GM23338 (cell line): ENCODE data around the gene DTNBP1. TPM values are rescaled to one million over a fixed set of nuclear protein-coding genes. Genes with fewer than 3 reads are reported as not detected.

Experiments
- ATAC-seq: fragments of 200-7000 bp; cut with Tn5 transposase; 3 replicates; pipeline ENCODE4 v1.9.1; 2020
- DNase-seq: peaks from one replicate; pipeline ENCODE4 v3.0.0-alpha.2; 2015; ENCODE audit warnings: low spot score
- H2AFZ ChIP-seq: fragments of 200-600 bp; sonication (generic); 2 replicates; pipeline ENCODE4 v1.8.0; 2016; ENCODE audit warnings: antibody characterized with exemption, mild to moderate bottlenecking, moderate library complexity
- H3F3A ChIP-seq: fragments of 200-600 bp; sonication (generic); replicated peaks from 2 replicates; pipeline ENCODE4 v1.8.0; 2017; ENCODE audit warnings: antibody characterized with exemption, mixed run types, low read depth
- H3K27ac ChIP-seq: fragments of 200-600 bp; sonication (generic); 2 replicates; pipeline ENCODE4 v1.6.1; 2016; ENCODE audit warnings: low read depth
- H3K27me3 ChIP-seq: fragments of 200-600 bp; sonication (generic); 2 replicates; pipeline ENCODE4 v1.8.0; 2016; ENCODE audit warnings: mild to moderate bottlenecking, mixed run types, moderate library complexity; ENCODE audit not compliant: insufficient read depth
- H3K36me3 ChIP-seq: fragments of 200-600 bp; sonication (generic); 2 replicates; pipeline ENCODE4 v1.8.0; 2016; ENCODE audit warnings: mild to moderate bottlenecking; ENCODE audit not compliant: insufficient read depth
- H3K4me1 ChIP-seq: fragments of 200-600 bp; sonication (generic); 2 replicates; pipeline ENCODE4 v1.8.0; 2016; ENCODE audit warnings: mild to moderate bottlenecking, moderate library complexity; ENCODE audit not compliant: insufficient read depth
- H3K4me2 ChIP-seq: fragments of 200-600 bp; sonication (generic); 2 replicates; pipeline ENCODE4 v1.7.1; 2017; ENCODE audit warnings: mixed run types
- H3K4me3 ChIP-seq: fragments of 200-600 bp; sonication (generic); 2 replicates; pipeline ENCODE4 v1.6.1; 2016; ENCODE audit warnings: mixed run types
- H3K79me2 ChIP-seq: fragments of 200-600 bp; sonication (generic); replicated peaks from 2 replicates; pipeline ENCODE4 v1.8.0; 2017; ENCODE audit warnings: mild to moderate bottlenecking; ENCODE audit not compliant: insufficient read depth
- H3K9me2 ChIP-seq: fragments of 200-600 bp; sonication (generic); 2 replicates; pipeline ENCODE4 v1.8.0; 2017; ENCODE audit not compliant: insufficient read depth
- H4K20me1 ChIP-seq: fragments of 200-600 bp; sonication (generic); replicated peaks from 2 replicates; pipeline ENCODE4 v1.8.0; 2017; ENCODE audit warnings: mild to moderate bottlenecking; ENCODE audit not compliant: insufficient read depth
- H3K27ac Mint-ChIP-seq: 2 replicates; pipeline ENCODE4 v1.8.0; 2020; ENCODE audit warnings: inconsistent platforms, mild to moderate bottlenecking, moderate library complexity, mixed read lengths
- H3K27me3 Mint-ChIP-seq: 3 replicates; pipeline ENCODE4 v1.8.0; 2022; ENCODE audit warnings: low read depth, mild to moderate bottlenecking, moderate library complexity, mixed read lengths, inconsistent platforms; ENCODE audit not compliant: insufficient read depth, poor library complexity
- H3K36me3 Mint-ChIP-seq: 3 replicates; pipeline ENCODE4 v1.8.0; 2021; ENCODE audit warnings: low read depth, mild to moderate bottlenecking, inconsistent platforms, moderate library complexity, mixed read lengths
- H3K4me1 Mint-ChIP-seq: 3 replicates; pipeline ENCODE4 v1.8.0; 2020; ENCODE audit warnings: mild to moderate bottlenecking, inconsistent platforms, mixed read lengths
- H3K4me3 Mint-ChIP-seq: 3 replicates; pipeline ENCODE4 v1.8.0; 2021; ENCODE audit warnings: moderate library complexity, mild to moderate bottlenecking, inconsistent platforms, mixed read lengths
- H3K9me3 Mint-ChIP-seq: 3 replicates; pipeline ENCODE4 v1.8.0; 2020; ENCODE audit warnings: moderate library complexity, mild to moderate bottlenecking, inconsistent platforms, mixed read lengths
- CREB1 ChIP-seq: fragments of 250-450 bp; sonication (Bioruptor Pico); IDR thresholded peaks from 2 replicates; pipeline ENCODE4 v1.5.0; 2020; ENCODE audit warnings: low read depth, mild to moderate bottlenecking, moderate library complexity
- CTCF ChIP-seq, 2 experiments: fragments of 200-600 bp in 1 of 2; sonication (generic) in 1 of 2; conservative IDR thresholded peaks; 2 replicates each; pipeline versions ENCODE4 v1.5.1 to v1.6.1; 2016 to 2017; ENCODE audit warnings: antibody characterized with exemption in 2 of 2, low read depth in 2 of 2, mild to moderate bottlenecking in 2 of 2, moderate library complexity in 1 of 2
- JUNB ChIP-seq: IDR thresholded peaks from one replicate; pipeline ENCODE4 v1.6.1; 2016; ENCODE audit warnings: antibody characterized with exemption; ENCODE audit not compliant: unreplicated experiment
- NANOG ChIP-seq: IDR thresholded peaks from 2 replicates; pipeline ENCODE4 v1.6.1; 2016; ENCODE audit warnings: antibody characterized with exemption, borderline replicate concordance
- POLR2AphosphoS5 ChIP-seq: IDR thresholded peaks from 2 replicates; pipeline ENCODE4 v1.6.1; 2016; ENCODE audit warnings: antibody characterized with exemption, low read depth
- REST ChIP-seq: IDR thresholded peaks from one replicate; pipeline ENCODE4 v1.6.1; 2018; ENCODE audit warnings: antibody characterized with exemption; ENCODE audit not compliant: unreplicated experiment
- STAT1 ChIP-seq: IDR thresholded peaks from one replicate; pipeline ENCODE4 v1.6.1; 2016; ENCODE audit warnings: antibody characterized with exemption; ENCODE audit not compliant: unreplicated experiment
- ZNF462 ChIP-seq: fragments of 250-450 bp; sonication (Bioruptor Pico); IDR thresholded peaks from 2 replicates; pipeline ENCODE4 v1.5.0; 2020; ENCODE audit warnings: mild to moderate bottlenecking, moderate library complexity
- polyA plus RNA-seq: library from polyadenylated mRNA; unstranded; fragments of >200 nt; fragmentation: Nextera tagmentation; extraction: Ambion mirVana; gene quantifications from 2 replicates; pipeline ENCODE4 v1.2.1, GENCODE V29; 2016
- total RNA-seq: library from RNA; depleted of rRNA; stranded (reverse); fragments of >200 nt; shearing (Covaris generic); gene quantifications from 2 replicates; pipeline ENCODE4 v1.2.3, GENCODE V29; 2014

DTNBP1 gene
- total and polyA plus RNA-seq, 2 experiments from 2014 or later, result 12.1 to 20.1 TPM

DNA sequence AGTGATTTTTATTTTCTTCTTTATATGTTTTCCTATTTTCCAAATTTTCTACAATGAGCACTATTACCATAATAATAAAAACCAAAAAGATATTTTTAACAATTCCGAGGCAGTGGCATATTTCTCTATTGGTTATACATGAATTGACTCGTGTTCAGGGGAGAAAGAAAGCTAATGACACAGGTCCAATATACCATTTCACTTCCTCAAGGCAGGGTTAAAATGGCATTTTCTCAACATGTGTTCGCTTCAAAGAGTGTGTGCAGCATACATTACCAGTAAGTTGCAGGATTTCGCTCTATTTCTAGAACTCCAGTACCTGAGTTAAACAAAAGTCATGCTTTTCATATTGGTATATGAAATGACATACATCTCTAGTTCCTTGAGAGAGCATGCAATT is 35.1 kb upstream of the DTNBP1 start:
- Histone ChIP-seq H4K20me1 (no peaks in the 10 kb centered on the region), H3K9me2 (no peaks in the 10 kb centered on the region), H3F3A (no peaks in the 10 kb centered on the region), H3K4me2 (no peak overlapping the region), H3K4me3 (no peak overlapping the region), H2AFZ (no peak overlapping the region), H3K79me2 (no peaks in the 10 kb centered on the region), H3K27ac (no peak overlapping the region), H3K27me3 (no peaks in the 10 kb centered on the region), H3K36me3 (no peaks in the 10 kb centered on the region), H3K4me1 (no peaks in the 10 kb centered on the region)
- ATAC-seq (no peak), DNase-seq (no peak)
- H3K27me3 Mint-ChIP-seq, result peaks cover 2% of the 10 kb centered on the region
- no peaks in the 10 kb centered on the region for H3K36me3 Mint-ChIP-seq
- no peaks in the 10 kb centered on the region for H3K4me1 Mint-ChIP-seq
- no peaks in the 10 kb centered on the region for H3K9me3 Mint-ChIP-seq
- H3K4me3 Mint-ChIP-seq, result no peak overlapping the region
- no peak overlapping the region for H3K27ac Mint-ChIP-seq
- TF ChIP-seq JUNB (no peak), STAT1 (no peak), REST (no peak), NANOG (no peak)

GRCh38 chr6:15691250-15691869 is 28.5 kb upstream of the DTNBP1 start:
- no peaks in the 10 kb centered on the region for H3K4me1 ChIP-seq
- DNase-seq, result peak; percentile 95
- H3K9me3 Mint-ChIP-seq, result no peaks in the 10 kb centered on the region
- H3K27me3 ChIP-seq, result no peaks in the 10 kb centered on the region
- peaks cover 8% of the 10 kb centered on the region for H3K4me1 Mint-ChIP-seq
- ATAC-seq, result peak; percentile 99
- no peaks in the 10 kb centered on the region for H3F3A ChIP-seq
- no peaks in the 10 kb centered on the region for H3K36me3 Mint-ChIP-seq
- no peak overlapping the region for H3K27ac ChIP-seq
- H3K27me3 Mint-ChIP-seq, result peaks cover 5% of the 10 kb centered on the region
- H3K4me2 ChIP-seq, result no peak overlapping the region
- TF ChIP-seq CTCF (conservative IDR thresholded peaks at IDR 0.05; ENCODE audit: low read depth in 2 of 2) (peak; percentile 99 to 100), ZNF462 (CRISPR knock-in tag) (no peak), NANOG (no peak), CREB1 (CRISPR knock-in tag) (peak; percentile 44; the same call in 1 of the 2 replicates), STAT1 (no peak), POLR2AphosphoS5 (no peak)
- peak overlapping the region; percentile 80; the same call in 1 of the 2 replicates for H2AFZ ChIP-seq
- no peak overlapping the region for H3K27ac Mint-ChIP-seq
- no peak overlapping the region for H3K4me3 Mint-ChIP-seq
- H3K36me3 ChIP-seq, result no peaks in the 10 kb centered on the region
- no peak overlapping the region for H3K4me3 ChIP-seq
- no peaks in the 10 kb centered on the region for H3K79me2 ChIP-seq
- no peaks in the 10 kb centered on the region for H4K20me1 ChIP-seq
- H3K9me2 ChIP-seq, result no peaks in the 10 kb centered on the region
